Activated CD8-positive, alpha-beta T cell treated with anti-CD3 and anti-CD28 coated beads, Interleukin-2, amount 10 ng/mL, durations not matched to agents 7 days and 5 days (primary cell): ENCODE results near the gene ALOX12B. TPM values are rescaled to one million over a fixed set of nuclear protein-coding genes. Genes with fewer than 3 reads are reported as not detected.
A peak's percentile ranks its signal among the peaks of the same experiment; 100 is the strongest.

Source experiments
- ATAC-seq: fragments of 150-1000 bp; cut with Tn5 transposase; one replicate; pipeline ENCODE4 v1.10.0; 2021; ENCODE audit warnings: moderate library complexity
- CTCF ChIA-PET: fragments of 350-600 bp; sonication (Branson Sonifier 250); formaldehyde crosslinking; loops from one replicate; lab custom pipeline; 2021; ENCODE audit warnings: antibody characterized with exemption; lab: Charles Lee
- POLR2A ChIA-PET: fragments of 350-600 bp; sonication (Branson Sonifier 250); formaldehyde crosslinking; loops from one replicate; lab custom pipeline; 2021; ENCODE audit warnings: antibody characterized with exemption; lab: Charles Lee
- DNase-seq: peaks from one replicate; pipeline ENCODE4 v3.0.0-alpha.2; 2020
- H3K27ac Mint-ChIP-seq: one replicate; pipeline ENCODE4 v1.8.0; 2021; ENCODE audit warnings: mild to moderate bottlenecking, mixed read lengths
- H3K27me3 Mint-ChIP-seq: one replicate; pipeline ENCODE4 v1.8.0; 2021; ENCODE audit warnings: low read depth, mixed read lengths
- H3K36me3 Mint-ChIP-seq: one replicate; pipeline ENCODE4 v1.8.0; 2021; ENCODE audit warnings: low read depth, mixed read lengths
- H3K4me1 Mint-ChIP-seq: one replicate; pipeline ENCODE4 v1.8.0; 2021; ENCODE audit warnings: low read depth, mixed read lengths
- H3K4me3 Mint-ChIP-seq: one replicate; pipeline ENCODE4 v1.8.0; 2021; ENCODE audit warnings: mild to moderate bottlenecking, mixed read lengths
- H3K9me3 Mint-ChIP-seq: one replicate; pipeline ENCODE4 v1.8.0; 2022; ENCODE audit warnings: mixed read lengths; ENCODE audit not compliant: insufficient read depth
- total RNA-seq, 2 experiments: library from RNA; stranded (reverse); gene quantifications; one replicate each; pipeline ENCODE4 v1.2.3, GENCODE V29; 2021

ALOX12B gene
- total RNA-seq, 2 experiments from 2014 or later = 0.26 to 0.47 TPM

GRCh38 chr17:8123695-8124349, 36.3 kb upstream of the ALOX12B start, which contains the start of gene HES7:
Gene HES7 (minus strand): TSS chr17:8124106. CDS start chr17:8124084, 22 bp downstream.
- POLR2A ChIA-PET = interaction anchor here (0.8 to 4.3 kb wide), 7 partner anchors 14 to 124 kb away, joined by 3 to 52 read pairs (median 4); partner anchors contain the start of genes BORCS6 and CTC1
- peaks cover 6% of the 10 kb centered on the region for H3K36me3 Mint-ChIP-seq
- peaks cover 68% of the 10 kb centered on the region for H3K4me1 Mint-ChIP-seq
- no peaks in the 10 kb centered on the region for H3K9me3 Mint-ChIP-seq
- CTCF ChIA-PET = interaction anchor here (0.9 to 4.3 kb wide), 13 partner anchors 14 to 171 kb away, joined by 3 to 32 read pairs (median 4); partner anchors contain the start of gene SLC25A35
- peak within 1 kb of the TSS; percentile 75 for H3K27ac Mint-ChIP-seq
- H3K27me3 Mint-ChIP-seq = peaks cover 44% of the 10 kb centered on the region
- peak within 1 kb of the TSS; percentile 88 for H3K4me3 Mint-ChIP-seq
- ATAC-seq (no peak), DNase-seq (no peak)

DNA sequence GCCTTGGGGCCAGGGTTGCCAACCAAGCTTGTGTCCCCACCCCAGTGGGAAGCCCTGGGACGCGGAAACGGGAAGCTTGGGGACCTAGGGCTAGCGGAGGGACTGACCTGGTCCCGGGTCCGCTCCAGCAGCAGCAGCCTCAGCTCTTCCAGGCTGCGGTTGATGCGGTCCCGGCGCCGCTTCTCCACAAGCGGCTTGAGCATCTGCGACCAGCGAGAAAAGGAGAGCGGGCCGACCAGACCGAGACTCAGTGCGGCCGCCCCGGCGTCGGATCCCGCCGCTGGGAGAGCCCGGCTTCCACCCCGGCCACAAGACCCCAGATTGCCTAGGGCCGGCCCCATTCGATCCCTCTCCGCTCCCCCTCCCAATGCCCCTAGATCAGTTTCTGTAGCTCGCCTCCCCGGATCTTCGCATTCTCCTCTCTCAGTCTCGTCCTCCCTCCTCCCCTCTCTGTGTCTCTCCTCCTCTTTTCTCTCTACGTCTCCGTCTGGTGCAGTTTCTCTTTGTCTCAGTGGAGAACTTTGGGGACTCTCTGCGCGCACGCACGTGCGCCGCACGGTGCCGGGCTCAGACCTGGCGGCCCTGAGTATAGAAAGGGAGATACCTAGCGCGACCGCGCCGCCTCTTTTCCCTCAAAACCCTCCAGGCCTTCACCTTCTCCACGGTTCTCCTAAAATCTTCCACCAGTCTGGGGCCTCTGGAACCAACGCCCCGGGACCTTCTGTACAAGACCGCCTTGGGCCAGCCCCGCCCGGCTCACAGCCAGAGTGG, 35.6 kb upstream of the ALOX12B start:
- ATAC-seq (no peak), DNase-seq (peak; percentile 58)
- peaks cover 47% of the 10 kb centered on the region for H3K27me3 Mint-ChIP-seq
- H3K36me3 Mint-ChIP-seq = peaks cover 7% of the 10 kb centered on the region
- H3K4me1 Mint-ChIP-seq = peaks cover 75% of the 10 kb centered on the region
- no peaks in the 10 kb centered on the region for H3K9me3 Mint-ChIP-seq
- peak overlapping the region; percentile 88 for H3K4me3 Mint-ChIP-seq
- H3K27ac Mint-ChIP-seq = no peak overlapping the region
- CTCF ChIA-PET = interaction anchor here (1.0 to 5.8 kb wide), 11 partner anchors 15 to 100 kb away, joined by 3 to 72 read pairs (median 4); partner anchors contain the start of gene BORCS6
- POLR2A ChIA-PET = interaction anchor here (0.6 to 4.3 kb wide), 6 partner anchors 35 to 210 kb away, joined by 3 to 52 read pairs (median 4); partner anchors contain the start of genes BORCS6 and CTC1

DNA sequence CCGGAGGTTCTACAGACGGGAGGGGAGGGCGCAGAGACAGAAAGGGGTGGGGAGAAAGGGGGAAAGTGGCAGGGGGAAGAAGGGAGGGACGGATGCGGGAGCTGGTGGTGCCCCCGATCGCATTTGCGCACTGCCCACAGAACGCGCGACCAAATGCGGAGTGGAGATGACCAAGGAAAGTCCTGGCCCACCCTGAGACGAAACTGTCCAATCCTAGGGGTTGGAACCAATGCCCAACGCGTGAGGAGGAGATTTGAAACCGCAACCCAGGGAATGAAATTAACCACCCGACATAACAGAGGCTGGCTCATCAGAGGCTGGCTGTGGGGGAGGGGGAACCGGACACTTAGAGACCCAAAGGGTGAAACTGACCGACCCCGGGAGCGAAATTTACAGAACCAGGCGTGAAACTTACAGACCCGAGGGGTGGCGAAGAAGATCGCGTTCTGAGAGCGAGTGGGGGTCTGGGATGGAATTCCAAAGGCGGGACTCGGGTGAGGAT, 35.0 kb upstream of the ALOX12B start:
- Mint-ChIP-seq H3K36me3 (peaks cover 7% of the 10 kb centered on the region), H3K4me3 (peak overlapping the region; percentile 88), H3K9me3 (no peaks in the 10 kb centered on the region), H3K27me3 (peaks cover 53% of the 10 kb centered on the region), H3K27ac (peak overlapping the region; percentile 6), H3K4me1 (peaks cover 81% of the 10 kb centered on the region)
- peak; percentile 38 for DNase-seq
- POLR2A ChIA-PET = interaction anchor here (0.6 to 4.3 kb wide), 5 partner anchors 36 to 210 kb away, joined by 3 to 52 read pairs (median 4); no protein-coding TSS in a partner anchor
- CTCF ChIA-PET = interaction anchor here (0.7 to 5.8 kb wide), 11 partner anchors 16 to 101 kb away, joined by 3 to 72 read pairs (median 3); partner anchors contain the start of gene BORCS6
- ATAC-seq = no peak

- Mint-ChIP-seq H3K4me1 (peaks cover 77% of the 10 kb centered on the region), H3K27ac (no peak overlapping the region), H3K27me3 (peaks cover 50% of the 10 kb centered on the region), H3K36me3 (peaks cover 7% of the 10 kb centered on the region), H3K4me3 (peak overlapping the region; percentile 88), H3K9me3 (no peaks in the 10 kb centered on the region)
- POLR2A ChIA-PET = interaction anchor here (0.6 to 4.3 kb wide), 3 partner anchors 51 to 197 kb away, joined by 3 to 52 read pairs (median 4); no protein-coding TSS in a partner anchor
- ATAC-seq (peak; percentile 14), DNase-seq (peak; percentile 72)
- CTCF ChIA-PET = interaction anchor here (0.7 to 5.8 kb wide), 8 partner anchors 17 to 101 kb away, joined by 3 to 72 read pairs (median 6); partner anchors contain the start of gene BORCS6
Observed at GRCh38 chr17:8121681-8122421, 34.3 kb upstream of the ALOX12B start.

- ATAC-seq = no peak
- H3K36me3 Mint-ChIP-seq = peaks cover 7% of the 10 kb centered on the region
- H3K27me3 Mint-ChIP-seq = peaks cover 55% of the 10 kb centered on the region
- H3K4me3 Mint-ChIP-seq = peak overlapping the region; percentile 89
- no peaks in the 10 kb centered on the region for H3K9me3 Mint-ChIP-seq
- POLR2A ChIA-PET = interaction anchor here (4.3 kb wide), 1 partner anchor 52 kb away, joined by 52 read pairs; no protein-coding TSS in a partner anchor
- no peak overlapping the region for H3K27ac Mint-ChIP-seq
- H3K4me1 Mint-ChIP-seq = peaks cover 74% of the 10 kb centered on the region
- no peak for DNase-seq
- CTCF ChIA-PET = interaction anchor here (1.5 to 5.8 kb wide), 4 partner anchors 17 to 102 kb away, joined by 3 to 72 read pairs (median 19); no protein-coding TSS in a partner anchor
Observed at GRCh38 chr17:8121407-8121680, 33.8 kb upstream of the ALOX12B start.

- Mint-ChIP-seq H3K27me3 (peaks cover 60% of the 10 kb centered on the region), H3K4me1 (peaks cover 69% of the 10 kb centered on the region), H3K27ac (peak overlapping the region; percentile 95), H3K36me3 (peaks cover 7% of the 10 kb centered on the region), H3K9me3 (no peaks in the 10 kb centered on the region), H3K4me3 (peak overlapping the region; percentile 89)
- POLR2A ChIA-PET = interaction anchor here (0.6 to 2.9 kb wide), 10 partner anchors 18 to 262 kb away, joined by 3 to 42 read pairs (median 5); partner anchors contain the start of genes CTC1, SLC25A35 and VAMP2
- ATAC-seq (peak; percentile 13), DNase-seq (peak; percentile 83)
- CTCF ChIA-PET = interaction anchor here (0.9 to 6.9 kb wide), 26 partner anchors 11 to 434 kb away, joined by 3 to 93 read pairs (median 20); partner anchors contain the start of genes BORCS6, CTC1, KRABD2 and PFAS
Observed at GRCh38 chr17:8120520-8121406, 33.2 kb upstream of the ALOX12B start.

GRCh38 chr17:8119581-8120519, 32.3 kb upstream of the ALOX12B start:
- ChIA-PET CTCF (interaction anchor here (0.6 to 6.9 kb wide), 53 partner anchors 7 to 433 kb away, joined by 3 to 93 read pairs (median 5); partner anchors contain the start of genes AURKB, BORCS6, CNTROB and CTC1), POLR2A (interaction anchor here (0.6 to 2.9 kb wide), 18 partner anchors 19 to 433 kb away, joined by 3 to 42 read pairs (median 4); partner anchors contain the start of genes CTC1, SLC25A35 and VAMP2)
- H3K4me1 Mint-ChIP-seq = peaks cover 60% of the 10 kb centered on the region
- ATAC-seq (peak; percentile 39), DNase-seq (peak; percentile 93)
- H3K9me3 Mint-ChIP-seq = no peaks in the 10 kb centered on the region
- H3K27ac Mint-ChIP-seq = peak overlapping the region; percentile 95
- H3K27me3 Mint-ChIP-seq = peaks cover 62% of the 10 kb centered on the region
- H3K36me3 Mint-ChIP-seq = peaks cover 5% of the 10 kb centered on the region
- H3K4me3 Mint-ChIP-seq = peak overlapping the region; percentile 89

GRCh38 chr17:8118769-8119580, 31.5 kb upstream of the ALOX12B start:
- Mint-ChIP-seq H3K27ac (peak overlapping the region; percentile 95), H3K27me3 (peaks cover 57% of the 10 kb centered on the region), H3K4me1 (peaks cover 51% of the 10 kb centered on the region), H3K9me3 (no peaks in the 10 kb centered on the region), H3K4me3 (peak overlapping the region; percentile 89), H3K36me3 (peaks cover 5% of the 10 kb centered on the region)
- ChIA-PET CTCF (interaction anchor here (0.6 to 6.9 kb wide), 51 partner anchors 8 to 432 kb away, joined by 3 to 93 read pairs (median 5); partner anchors contain the start of genes AURKB, BORCS6, CNTROB and CTC1), POLR2A (interaction anchor here (0.7 to 2.9 kb wide), 12 partner anchors 37 to 433 kb away, joined by 3 to 42 read pairs (median 4); partner anchors contain the start of genes CTC1 and VAMP2)
- ATAC-seq = peak; percentile 70
- DNase-seq = peak; percentile 90
